HG02943 (cell line): Measurements from ENCODE around the gene ANKRD16.
"Not testable (repeated sequence)": the region's sequence is repeated elsewhere in the genome, so short reads cannot be mapped to it uniquely, and the experiment has no call there.

Source experiments
- ATAC-seq: cut with Tn5 transposase; IDR thresholded peaks from one replicate; pipeline ENCODE4 v1.9.1; 2021; ENCODE audit warnings: mild to moderate bottlenecking, low read depth, moderate library complexity; ENCODE audit not compliant: unreplicated experiment

The ANKRD16 gene

DNA sequence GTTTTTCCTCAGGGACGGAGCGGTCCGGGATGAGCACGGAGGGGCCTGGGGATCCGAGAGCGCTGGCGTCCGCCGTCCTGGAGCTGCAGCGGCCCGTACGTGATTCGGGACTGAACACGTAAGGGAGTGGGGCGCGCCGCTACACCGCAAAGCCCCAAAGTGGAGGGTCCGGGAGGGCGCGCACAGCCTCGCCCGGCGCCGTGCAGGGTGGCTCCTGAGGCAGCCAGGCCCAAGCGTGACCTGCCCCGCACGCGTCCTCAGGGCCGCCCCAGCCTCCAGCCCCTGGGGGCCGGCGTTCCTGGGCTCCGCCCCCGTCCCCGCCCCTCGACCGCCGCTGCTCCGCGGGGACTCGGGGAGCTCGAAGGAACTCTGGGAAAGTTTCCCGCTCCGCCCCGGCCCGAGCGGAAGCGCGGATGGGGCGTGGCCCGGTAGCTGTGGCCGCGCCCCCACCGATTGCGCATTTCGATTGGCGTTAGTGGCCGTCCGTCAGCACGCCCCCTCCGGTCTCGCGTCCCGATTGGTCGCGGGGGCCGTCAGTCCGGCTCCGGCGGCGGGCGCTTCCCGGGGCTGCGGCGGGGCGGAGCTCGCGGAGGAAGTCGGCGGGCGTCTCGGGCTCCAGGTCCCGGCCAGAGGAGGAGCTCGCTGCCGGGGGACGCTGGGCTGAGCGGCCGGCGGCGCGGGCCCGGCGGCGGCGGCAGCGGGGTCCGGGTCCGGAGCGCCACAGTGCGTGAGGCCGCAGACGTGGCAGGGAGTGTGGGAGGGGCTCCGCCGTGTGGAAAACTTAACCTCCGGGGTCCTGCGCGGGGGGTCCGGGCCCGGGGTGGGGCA, at the start of gene ANKRD16, which contains the start of gene FBH1:
Gene ANKRD16, minus strand, starts transcription at position 270 of the 828 bp plus-strand sequence. CDS start 539 bp downstream, outside the sequence.
Gene FBH1, plus strand, starts transcription at position 620 of the 828 bp plus-strand sequence. Its CDS starts 103 bp downstream, at position 723.
- ATAC-seq: peak; percentile 89

DNA sequence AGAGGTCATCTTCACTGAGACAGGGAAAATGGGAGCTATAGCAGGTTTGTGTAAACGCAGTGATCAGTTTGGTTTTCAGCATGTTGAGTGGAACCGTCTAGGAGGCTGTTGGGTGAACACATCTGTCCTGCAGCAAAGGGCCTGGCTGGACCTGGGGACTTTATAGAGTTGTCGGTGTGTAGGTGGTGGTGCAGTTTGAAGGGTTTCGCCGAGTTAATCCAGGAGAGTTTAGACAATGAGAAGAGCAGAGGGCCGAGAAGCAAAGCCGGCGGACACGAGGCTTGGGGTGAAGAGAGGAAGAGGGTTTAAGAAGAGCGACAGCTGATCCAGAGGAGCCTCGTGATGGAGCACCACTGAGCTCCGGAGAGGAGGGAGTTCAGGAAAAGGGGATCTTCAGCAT, 48.6 kb upstream of the ANKRD16 start:
- no peak for ATAC-seq

DNA sequence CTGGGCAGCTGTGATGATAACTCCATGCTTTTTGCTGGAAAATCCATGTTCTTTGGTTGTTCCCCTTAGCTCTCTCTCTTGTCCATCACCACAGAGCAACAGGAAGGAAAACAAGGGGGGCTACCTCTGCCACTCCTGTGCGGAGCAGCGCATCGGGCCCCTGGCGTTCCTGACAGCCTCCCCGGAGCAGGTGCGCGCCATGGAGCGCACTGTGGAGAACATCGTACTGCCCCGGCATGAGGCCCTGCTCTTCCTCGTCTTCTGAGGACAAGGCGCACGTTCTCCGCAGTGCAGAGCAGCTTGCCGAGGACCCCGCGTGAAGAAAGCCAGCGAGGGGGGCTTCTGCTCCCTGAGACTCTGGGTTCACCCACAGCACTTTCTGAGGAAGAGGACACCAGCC, 47.3 kb upstream of the ANKRD16 start:
- no peak for ATAC-seq

DNA sequence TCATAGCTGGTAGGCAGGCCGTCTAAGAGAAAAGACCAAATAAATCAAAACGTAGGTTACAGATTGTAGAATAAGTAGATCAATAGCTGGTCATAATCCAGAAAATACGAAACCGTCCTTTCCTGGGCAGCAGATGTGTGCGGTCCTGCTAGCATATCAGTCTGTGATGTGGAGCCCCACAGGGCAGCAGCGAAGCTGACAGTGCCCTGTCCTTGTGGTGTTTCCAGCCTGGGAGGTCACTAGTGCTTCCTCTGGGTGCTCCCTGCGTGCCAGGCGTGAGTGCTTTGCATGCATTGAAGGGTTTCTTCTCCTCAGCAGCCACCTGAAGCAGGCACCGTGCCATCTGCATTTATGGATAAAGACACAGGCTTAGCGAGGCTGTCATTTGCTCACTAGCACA, 45.9 kb upstream of the ANKRD16 start:
- ATAC-seq: no peak

DNA sequence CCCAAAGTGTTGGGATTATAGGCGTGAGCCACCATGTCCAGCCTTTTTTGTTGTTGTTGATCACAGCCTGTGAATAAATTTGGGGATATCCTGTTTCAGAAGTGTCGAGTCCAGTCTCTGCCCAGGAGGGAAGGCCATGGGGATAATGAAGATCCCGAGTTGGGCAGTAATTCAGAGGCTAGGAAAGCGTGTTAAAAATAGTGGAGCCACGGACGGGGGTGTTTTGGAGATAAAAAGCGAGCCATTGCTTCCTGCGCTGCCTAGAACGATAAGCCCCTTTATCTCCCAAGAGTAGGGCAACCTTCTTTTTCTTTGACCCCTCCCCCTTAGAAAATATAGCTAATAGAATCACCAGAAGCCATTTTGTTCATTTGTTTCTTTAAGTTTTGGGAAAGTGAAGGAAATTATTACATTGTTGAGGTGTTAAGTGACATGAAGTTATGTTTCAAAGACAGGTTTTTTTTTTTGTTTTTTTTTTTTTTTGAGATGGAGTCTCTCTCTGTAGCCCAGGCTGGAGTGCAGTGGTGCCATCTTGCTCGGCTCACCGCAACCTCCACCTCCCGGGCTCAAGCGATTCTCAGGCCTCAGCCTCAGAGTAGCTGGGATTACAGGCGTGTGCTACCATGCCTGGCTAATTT, 44.3 kb upstream of the ANKRD16 start:
- ATAC-seq: no peak

DNA sequence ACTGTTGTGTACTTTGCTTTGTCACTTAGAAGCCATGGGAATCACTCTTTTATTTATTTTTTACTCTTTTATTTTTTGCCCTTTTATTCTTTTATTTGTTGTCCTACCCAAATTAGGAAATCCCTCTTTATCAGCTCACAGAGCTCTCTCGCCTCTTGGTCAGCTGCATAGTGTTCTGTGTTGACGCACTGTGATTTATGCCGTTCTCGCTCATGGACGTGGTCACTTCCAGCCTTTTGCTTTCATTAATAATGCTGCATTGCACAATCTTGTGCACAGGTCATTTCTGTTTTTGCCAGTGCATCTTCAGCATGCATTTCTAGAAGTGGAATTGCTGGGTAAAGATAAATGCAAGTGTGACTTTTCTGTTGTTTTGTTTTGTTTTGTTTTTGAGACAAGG, 42.7 kb upstream of the ANKRD16 start:
- no peak for ATAC-seq

DNA sequence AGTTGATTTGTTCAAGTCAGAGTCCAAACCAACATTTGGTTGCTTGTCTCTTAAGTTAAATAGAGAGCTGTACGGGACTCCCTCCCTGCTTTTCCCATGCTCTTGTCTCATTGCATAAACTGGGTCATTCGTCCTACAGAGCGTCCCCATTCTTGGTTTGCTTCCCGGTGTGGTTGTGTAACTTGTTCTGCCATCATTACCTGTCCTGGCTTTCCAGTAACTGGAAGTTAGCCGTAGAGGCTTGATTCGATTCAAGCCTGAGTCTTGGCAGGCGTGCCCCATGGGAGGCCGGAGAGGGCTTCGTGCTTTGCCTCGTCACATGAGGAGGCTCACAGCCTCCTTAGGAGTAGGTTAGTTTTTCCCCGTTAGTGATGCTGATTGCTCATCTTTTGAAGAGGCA, 40.6 kb upstream of the ANKRD16 start:
- no peak for ATAC-seq

DNA sequence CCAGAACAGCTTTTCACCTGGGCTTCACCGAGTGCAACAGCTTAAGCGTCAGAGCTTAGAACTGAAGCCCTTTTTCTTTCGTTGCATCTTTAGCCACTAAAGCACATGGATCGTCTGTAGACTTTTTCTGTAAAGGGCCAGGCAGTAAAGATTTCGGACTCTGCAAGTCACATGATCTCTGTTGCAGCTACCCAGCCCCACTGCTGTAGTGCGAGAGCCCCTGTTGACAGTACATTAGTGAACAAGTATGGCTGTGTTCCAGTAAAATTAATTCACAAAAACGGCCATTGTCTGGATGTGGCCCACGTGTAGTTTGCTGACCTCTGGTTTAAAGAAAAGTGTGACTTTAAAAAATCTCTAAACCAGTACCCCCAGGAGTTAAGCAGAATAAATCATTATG, 39.7 kb upstream of the ANKRD16 start:
- no peak for ATAC-seq

DNA sequence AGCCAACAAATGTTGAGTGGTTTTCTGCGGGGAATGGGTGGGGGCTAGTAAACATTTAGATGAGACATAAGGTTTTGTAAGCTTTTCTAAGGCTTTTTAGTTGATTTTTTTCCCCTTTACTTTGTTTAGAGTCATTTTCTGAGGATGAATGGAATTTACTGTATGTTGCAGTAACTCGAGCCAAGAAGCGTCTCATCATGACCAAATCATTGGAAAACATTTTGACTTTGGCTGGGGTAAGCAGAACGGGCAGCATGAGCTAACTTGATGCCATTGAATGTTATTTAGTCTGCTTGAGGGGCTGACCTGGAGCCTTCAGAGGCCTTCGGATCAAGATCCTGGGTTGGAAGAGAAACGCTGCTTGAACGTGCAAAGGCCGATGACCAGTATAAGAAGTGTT, 37.6 kb upstream of the ANKRD16 start:
- ATAC-seq: no peak

DNA sequence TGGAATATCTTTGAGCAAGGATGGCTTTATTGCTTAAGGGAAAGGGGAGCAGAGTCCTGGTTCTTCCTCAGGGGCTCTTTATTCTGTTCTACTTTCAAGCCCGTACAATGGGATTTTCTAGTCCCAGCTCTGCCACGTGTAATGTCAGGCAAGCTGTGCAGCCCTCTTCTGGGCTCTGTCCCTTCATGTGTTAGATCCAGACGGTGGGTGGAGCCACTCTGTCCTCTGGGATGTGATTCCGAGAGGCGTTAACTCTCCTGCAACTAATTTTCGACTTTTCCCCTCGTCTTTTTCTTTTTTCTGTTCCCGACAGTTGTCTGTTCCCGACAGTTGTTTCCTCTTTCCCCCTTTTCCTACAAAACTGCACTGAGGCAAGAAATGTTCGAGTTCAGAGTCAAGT, 35.2 kb upstream of the ANKRD16 start:
- no peak for ATAC-seq

DNA sequence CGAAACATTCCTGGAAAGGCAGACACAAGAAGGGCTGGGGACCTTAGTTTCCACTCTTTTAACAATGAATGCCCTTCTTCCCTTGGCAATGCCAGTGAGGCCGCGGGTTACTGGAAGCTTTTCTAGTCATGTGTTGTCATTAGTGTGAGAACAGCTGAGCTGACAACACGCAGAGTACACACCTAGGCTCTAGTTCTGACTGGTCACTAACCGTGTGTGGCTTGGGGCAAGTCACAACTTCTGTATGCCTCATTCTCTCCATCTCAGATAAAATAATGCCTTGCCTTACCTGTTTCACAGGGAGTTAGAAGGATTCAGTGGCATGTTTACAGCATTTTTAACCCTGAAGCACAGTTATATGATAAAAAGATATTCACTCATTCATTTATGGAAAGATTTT, 32.1 kb upstream of the ANKRD16 start:
- ATAC-seq: no peak

DNA sequence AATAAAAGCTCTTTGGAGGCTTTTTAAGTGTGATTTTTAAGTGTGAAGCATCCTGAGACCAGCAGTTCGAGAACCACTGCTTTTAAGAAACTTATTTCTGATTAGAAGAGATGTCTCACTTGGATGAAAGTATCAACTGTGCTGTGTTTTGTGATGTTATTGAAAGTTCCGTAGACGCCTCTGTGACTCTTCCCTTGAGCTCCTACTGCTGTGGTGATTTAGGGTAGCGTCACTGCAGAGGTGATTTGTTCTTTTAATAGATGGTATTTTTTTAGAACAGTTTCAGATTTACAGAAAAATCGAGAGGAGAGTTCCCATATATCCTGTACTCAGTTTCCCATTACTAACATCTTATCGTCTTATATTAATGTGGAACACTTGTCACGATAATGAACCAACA, 29.9 kb upstream of the ANKRD16 start:
- no peak for ATAC-seq

DNA sequence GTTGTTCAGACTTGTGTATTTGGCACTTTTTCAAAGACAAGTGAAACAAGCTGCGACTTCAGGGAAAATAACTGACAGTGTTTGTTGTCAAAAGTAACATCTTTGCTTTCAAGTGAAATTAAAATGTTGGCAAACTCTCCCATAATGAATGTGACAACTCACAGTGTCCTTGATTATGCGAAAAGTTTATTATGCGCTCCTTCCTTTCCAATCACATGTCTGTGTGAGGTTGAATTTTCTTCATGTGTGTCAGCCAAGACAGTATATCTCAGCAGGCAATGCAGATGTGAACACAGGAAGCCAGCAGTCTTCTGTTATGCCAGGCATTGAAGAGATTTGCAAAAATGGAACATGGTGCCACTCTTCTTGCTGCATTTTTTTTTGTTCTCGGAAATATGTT, 29.1 kb upstream of the ANKRD16 start:
- no peak for ATAC-seq

DNA sequence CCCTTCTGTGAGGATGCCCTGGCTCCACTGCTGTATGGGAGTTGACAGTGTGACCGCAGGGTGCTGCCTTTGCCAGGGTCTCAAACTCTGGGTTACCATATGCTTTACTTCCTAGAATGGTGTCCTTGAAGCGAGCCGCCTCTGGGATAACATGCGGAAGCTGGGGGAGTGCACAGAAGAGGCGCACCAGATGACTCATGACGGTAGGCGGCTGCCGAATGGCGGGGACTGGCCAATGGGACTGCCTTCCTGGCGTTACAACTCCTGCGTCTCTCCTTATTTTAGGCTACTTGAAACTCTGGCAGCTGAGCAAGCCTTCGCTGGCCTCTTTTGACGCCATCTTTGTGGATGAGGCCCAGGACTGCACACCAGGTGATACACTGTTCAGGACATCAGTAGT, 27.6 kb upstream of the ANKRD16 start:
- no peak for ATAC-seq

DNA sequence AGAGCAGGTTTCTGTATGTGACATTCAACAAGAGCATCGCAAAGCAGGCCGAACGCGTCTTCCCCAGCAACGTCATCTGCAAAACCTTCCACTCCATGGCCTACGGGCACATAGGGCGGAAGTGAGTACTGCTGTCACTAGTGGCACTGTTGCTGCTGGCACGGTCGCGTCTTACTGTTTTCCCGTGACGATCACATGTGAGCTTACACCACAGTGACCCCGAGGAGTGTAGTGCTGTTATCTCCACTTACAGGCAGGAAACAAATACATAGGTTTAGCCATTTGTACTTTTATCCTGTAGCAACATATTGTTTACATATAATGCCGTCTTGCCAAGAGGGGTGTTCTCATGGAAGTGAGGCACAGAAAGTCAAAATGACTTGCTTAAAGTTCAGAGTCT, 25.8 kb upstream of the ANKRD16 start:
- no peak for ATAC-seq

DNA sequence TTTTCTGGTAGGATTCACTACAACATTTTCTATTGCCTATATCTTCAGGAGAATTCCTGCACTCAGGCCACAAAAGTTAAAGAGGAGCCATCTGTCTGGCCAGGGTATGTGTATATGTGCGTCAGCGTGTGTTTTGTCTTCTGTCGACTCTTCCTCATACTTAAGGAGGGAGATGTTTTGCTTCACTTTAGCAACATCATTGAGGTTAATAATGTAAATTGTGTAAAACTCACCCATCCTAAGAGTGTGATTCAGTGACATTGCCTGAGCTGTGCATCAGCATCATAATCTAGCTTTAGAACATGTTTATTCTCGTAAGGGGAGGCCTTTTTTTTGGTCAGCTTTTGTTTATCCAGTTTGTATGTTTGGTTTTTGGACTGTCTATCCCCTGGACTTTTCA, 24.0 kb upstream of the ANKRD16 start:
- no peak for ATAC-seq

DNA sequence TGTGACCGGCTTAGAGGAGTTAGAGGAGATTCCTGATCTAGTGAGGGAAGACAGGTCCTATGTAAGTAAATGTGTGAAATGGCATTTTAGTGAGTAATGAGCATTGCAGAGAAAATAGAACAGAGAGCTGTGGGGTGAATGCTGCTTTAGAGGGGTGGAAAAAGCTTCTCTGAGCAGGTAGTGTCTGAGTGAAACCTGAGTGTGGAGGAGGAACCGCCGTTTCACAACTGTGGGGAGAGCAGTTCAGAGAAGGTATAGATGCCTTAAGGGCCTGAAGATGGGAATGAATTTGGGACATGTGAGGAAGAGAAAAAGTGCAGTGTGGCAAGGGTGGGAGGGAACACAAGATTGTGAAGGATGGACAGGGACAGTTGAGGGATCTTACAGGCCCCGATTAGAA, 22.0 kb upstream of the ANKRD16 start:
- ATAC-seq: no peak

DNA sequence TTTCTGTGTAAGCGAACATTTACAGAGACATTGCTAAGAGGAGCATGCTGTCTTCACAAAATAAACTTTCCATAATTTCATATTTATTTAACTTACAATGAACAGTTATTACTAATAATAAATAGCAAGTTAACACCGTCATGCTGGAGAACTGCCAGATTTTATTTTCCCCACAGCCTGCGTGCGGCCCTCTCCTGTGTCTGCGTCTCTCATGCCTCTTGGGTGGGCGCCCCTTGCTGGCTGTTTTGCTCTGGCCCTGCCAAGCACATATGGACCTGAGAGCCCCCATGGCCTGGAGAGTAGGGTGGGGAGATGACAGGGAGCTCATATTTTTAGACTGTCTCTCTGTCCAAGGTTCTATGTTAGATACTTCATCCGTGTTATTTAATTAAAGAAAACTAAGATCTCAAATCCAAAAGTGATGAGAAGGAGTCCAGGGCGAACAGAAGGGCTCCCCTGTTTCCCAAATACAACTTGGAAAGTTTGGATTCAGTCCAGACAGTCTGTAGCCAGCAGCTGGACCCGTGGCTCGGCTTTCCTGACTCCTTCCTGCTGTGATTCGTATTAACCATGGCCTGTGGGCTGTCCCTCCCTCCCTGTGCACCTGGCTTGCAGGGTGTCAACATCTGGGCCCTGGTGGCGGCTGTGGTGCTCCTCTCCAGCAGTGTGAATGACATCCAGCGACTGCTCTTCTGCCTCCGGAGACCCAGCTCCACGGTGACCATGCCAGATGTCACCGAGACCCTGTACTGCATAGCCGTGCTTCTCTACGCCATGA, 20.8 kb upstream of the ANKRD16 start:
- no peak for ATAC-seq

DNA sequence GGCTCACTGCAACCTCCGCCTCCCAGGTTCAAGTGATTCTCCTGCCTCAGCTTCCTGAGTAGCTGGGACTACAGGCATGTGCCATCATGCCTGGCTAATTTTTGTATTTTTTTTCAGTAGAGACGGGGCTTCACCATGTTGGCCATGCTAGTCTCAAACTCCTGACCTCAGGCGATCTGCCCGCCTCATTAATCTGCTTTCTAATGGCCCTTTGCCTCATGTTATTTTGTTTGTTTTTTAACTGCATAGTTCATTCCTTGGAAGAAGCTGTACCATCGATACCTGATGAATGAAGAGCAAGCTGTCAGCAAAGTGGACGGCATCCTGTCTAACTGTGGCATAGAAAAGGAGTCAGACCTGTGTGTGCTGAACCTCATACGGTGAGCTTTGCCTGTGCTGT, 19.0 kb upstream of the ANKRD16 start:
- not testable (repeated sequence) for ATAC-seq

DNA sequence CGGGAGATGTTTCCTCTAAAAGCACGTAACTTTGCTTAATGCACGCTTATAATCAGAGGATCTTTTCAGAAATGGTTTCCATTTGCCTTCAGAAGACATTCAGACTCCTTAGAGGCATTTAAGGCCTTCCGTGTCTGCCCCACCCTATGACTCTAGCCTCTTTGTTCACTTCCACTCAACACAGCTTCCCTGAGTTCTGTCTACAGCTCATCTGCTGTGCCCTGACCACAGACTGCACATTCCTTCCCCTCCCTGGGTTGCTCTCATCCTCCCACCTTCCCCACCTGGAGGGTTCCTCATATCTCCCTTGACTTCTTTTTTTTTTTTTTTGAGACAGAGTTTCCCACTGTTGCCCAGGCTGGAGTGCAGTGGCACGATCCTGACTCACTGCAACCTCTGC, 17.0 kb upstream of the ANKRD16 start:
- ATAC-seq: no peak

DNA sequence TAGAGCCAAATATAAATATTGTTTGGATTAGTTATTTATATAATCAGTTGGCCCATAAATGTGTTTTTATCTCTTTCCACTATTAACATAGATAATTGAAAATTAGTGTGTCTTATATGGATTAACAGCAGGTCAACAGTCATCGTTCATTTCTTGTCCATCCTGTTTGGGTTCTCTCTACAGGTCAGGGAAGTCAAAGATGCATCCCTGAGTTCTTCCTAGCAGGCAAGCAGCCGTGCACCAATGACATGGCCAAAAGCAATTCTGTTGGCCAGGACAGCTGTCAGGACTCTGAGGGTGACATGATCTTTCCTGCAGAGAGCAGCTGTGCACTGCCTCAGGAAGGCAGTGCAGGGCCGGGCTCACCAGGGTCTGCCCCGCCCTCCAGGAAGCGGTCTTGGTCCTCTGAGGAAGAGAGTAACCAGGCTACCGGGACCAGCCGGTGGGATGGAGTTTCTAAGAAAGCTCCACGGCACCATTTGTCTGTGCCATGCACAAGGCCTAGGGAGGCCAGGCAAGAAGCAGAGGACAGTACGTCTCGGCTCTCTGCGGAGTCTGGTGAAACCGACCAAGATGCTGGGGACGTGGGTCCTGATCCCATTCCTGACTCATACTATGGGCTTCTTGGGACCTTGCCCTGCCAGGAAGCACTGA, 16.3 kb upstream of the ANKRD16 start:
- no peak for ATAC-seq
